ENCODE results near the gene ITSN2. TPM values are rescaled to one million over a fixed set of nuclear protein-coding genes. Genes with fewer than 3 reads are reported as not detected.
A peak's percentile ranks its signal among the peaks of the same experiment; 100 is the strongest.

ITSN2 gene
- total and polyA plus RNA-seq, 2 experiments from 2014 or later: 20.3 to 34.4 TPM

- Histone ChIP-seq H3K27me3 (no peaks in the 10 kb centered on the region), H3K79me2 (peaks cover 98% of the 10 kb centered on the region), H3K4me3 (no peak overlapping the region), H3K9me3 (ENCODE audit: low read depth) (no peaks in the 10 kb centered on the region), H3K27ac (no peak overlapping the region), H3K4me1 (ENCODE audit: insufficient read depth) (no peaks in the 10 kb centered on the region), H2AFZ (no peak overlapping the region), H3K36me3 (replicated peaks; ENCODE audit: insufficient read depth, low read depth) (no peaks in the 10 kb centered on the region), H3K9me2 (replicated peaks; ENCODE audit: insufficient read depth) (no peaks in the 10 kb centered on the region), H4K20me1 (ENCODE audit: insufficient read depth, poor library complexity, severe bottlenecking) (peaks cover 53% of the 10 kb centered on the region), H3K4me2 (no peak overlapping the region)
- TF ChIP-seq EZH2 (IDR thresholded peaks at IDR 0.05; ENCODE audit: borderline replicate concordance) (no peak), CTCF (IDR thresholded peaks at IDR 0.05; ENCODE audit: poor library complexity) (no peak), EZH2phosphoT487 (IDR thresholded peaks at IDR 0.05; ENCODE audit: low read depth, severe bottlenecking, unreplicated experiment) (no peak)
- DNase-seq (ENCODE audit: low spot score): no peak
Measured at GRCh38 chr2:24352664-24353063, 7.7 kb downstream of the ITSN2 start.

- H3K27ac ChIP-seq: no peak overlapping the region
- H2AFZ ChIP-seq: no peak overlapping the region
- no peaks in the 10 kb centered on the region for H3K9me2 ChIP-seq (replicated peaks; ENCODE audit: insufficient read depth)
- no peak overlapping the region for H3K4me2 ChIP-seq
- H3K79me2 ChIP-seq: peaks cover 98% of the 10 kb centered on the region
- DNase-seq (ENCODE audit: low spot score): no peak
- peaks cover 58% of the 10 kb centered on the region for H4K20me1 ChIP-seq (ENCODE audit: insufficient read depth, poor library complexity, severe bottlenecking)
- no peaks in the 10 kb centered on the region for H3K27me3 ChIP-seq
- H3K4me3 ChIP-seq: no peak overlapping the region
- H3K4me1 ChIP-seq (ENCODE audit: insufficient read depth): no peaks in the 10 kb centered on the region
- TF ChIP-seq CTCF (IDR thresholded peaks at IDR 0.05; ENCODE audit: poor library complexity): peak; percentile 8
- TF ChIP-seq EZH2phosphoT487 (IDR thresholded peaks at IDR 0.05; ENCODE audit: low read depth, severe bottlenecking, unreplicated experiment): no peak
- H3K36me3 ChIP-seq (replicated peaks; ENCODE audit: insufficient read depth, low read depth): no peaks in the 10 kb centered on the region
- 73% methylated on average over 1 of the region's 1 CpG for WGBS (ENCODE audit: low lambda C conversion rate, missing lambda C conversion rate)
- H3K9me3 ChIP-seq (ENCODE audit: low read depth): no peaks in the 10 kb centered on the region
Measured at GRCh38 chr2:24351981-24352380, 8.4 kb downstream of the ITSN2 start.

GRCh38 chr2:24351627-24351938, 8.8 kb downstream of the ITSN2 start:
- no peak for TF ChIP-seq CTCF (IDR thresholded peaks at IDR 0.05; ENCODE audit: poor library complexity)
- no peak for TF ChIP-seq EZH2 (IDR thresholded peaks at IDR 0.05; ENCODE audit: borderline replicate concordance)
- TF ChIP-seq EZH2phosphoT487 (IDR thresholded peaks at IDR 0.05; ENCODE audit: low read depth, severe bottlenecking, unreplicated experiment): no peak
- H3K4me1 ChIP-seq (ENCODE audit: insufficient read depth): no peaks in the 10 kb centered on the region
- H3K9me3 ChIP-seq (ENCODE audit: low read depth): no peaks in the 10 kb centered on the region
- H3K4me2 ChIP-seq: no peak overlapping the region
- peaks cover 96% of the 10 kb centered on the region for H3K79me2 ChIP-seq
- peaks cover 58% of the 10 kb centered on the region for H4K20me1 ChIP-seq (ENCODE audit: insufficient read depth, poor library complexity, severe bottlenecking)
- H3K36me3 ChIP-seq (replicated peaks; ENCODE audit: insufficient read depth, low read depth): no peaks in the 10 kb centered on the region
- H2AFZ ChIP-seq: no peak overlapping the region
- H3K27ac ChIP-seq: no peak overlapping the region
- no peaks in the 10 kb centered on the region for H3K27me3 ChIP-seq
- 86% methylated on average over 3 of the region's 3 CpGs for WGBS (ENCODE audit: low lambda C conversion rate, missing lambda C conversion rate)
- no peak overlapping the region for H3K4me3 ChIP-seq
- H3K9me2 ChIP-seq (replicated peaks; ENCODE audit: insufficient read depth): no peaks in the 10 kb centered on the region
- DNase-seq (ENCODE audit: low spot score): no peak

Data from hepatocyte (in vitro differentiated cells).